Measurements from ENCODE around the gene STIMATE. TPM values are rescaled to one million over a fixed set of nuclear protein-coding genes. Genes with fewer than 3 reads are reported as not detected.

STIMATE gene
- total RNA-seq, 1 experiment from 2014 or later, result 13.5 TPM

GRCh38 chr3:52811452-52812011, 85.8 kb downstream of the STIMATE start:
- Mint-ChIP-seq H3K27me3 (ENCODE audit: insufficient read depth, unreplicated experiment) (no peaks in the 10 kb centered on the region), H3K4me3 (ENCODE audit: unreplicated experiment) (no peak overlapping the region), H3K27ac (ENCODE audit: unreplicated experiment) (no peak overlapping the region), H3K4me1 (ENCODE audit: low read depth, unreplicated experiment) (no peaks in the 10 kb centered on the region), H3K36me3 (ENCODE audit: insufficient read depth, unreplicated experiment) (no peaks in the 10 kb centered on the region), H3K9me3 (ENCODE audit: unreplicated experiment) (no peaks in the 10 kb centered on the region)
- DNase-seq, result peak in 1 of 2 experiments; percentile 15
- no TSS peak for BruUV-seq (replicated peaks)
- CTCF ChIA-PET, result interaction anchor here (1.1 kb wide), 1 partner anchor 10 kb away, joined by 5 read pairs; no protein-coding TSS in a partner anchor
- Histone ChIP-seq H3K4me3 (ENCODE audit: low read depth, low read length) (no peak overlapping the region), H3K27me3 (replicated peaks; ENCODE audit: control insufficient read depth, insufficient read depth, low read length) (no peaks in the 10 kb centered on the region), H3K4me1 (no peaks in the 10 kb centered on the region), H3K9me3 (no peaks in the 10 kb centered on the region), H3K36me3 (ENCODE audit: control insufficient read depth, insufficient read depth, low read length) (no peaks in the 10 kb centered on the region)
- POLR2A ChIA-PET, result no interaction called here
- TF ChIP-seq CTCF (IDR thresholded peaks at IDR 0.05; ENCODE audit: insufficient read depth in 1 of 2, low read depth in 1 of 2, low read length in 1 of 2, severe bottlenecking in 1 of 2, unreplicated experiment in 1 of 2), result no peak
- intact Hi-C loops (cut with micrococcal nuclease; ENCODE audit: unreplicated experiment), result no loop called here

GRCh38 chr3:52810923-52811322, 86.4 kb downstream of the STIMATE start:
- ChIA-PET CTCF (no interaction called here), POLR2A (no interaction called here)
- H3K36me3 ChIP-seq (ENCODE audit: control insufficient read depth, insufficient read depth, low read length), result no peaks in the 10 kb centered on the region
- BruUV-seq (replicated peaks), result no TSS peak
- intact Hi-C loops (cut with micrococcal nuclease; ENCODE audit: unreplicated experiment), result no loop called here
- DNase-seq, result no peak
- no peaks in the 10 kb centered on the region for H3K4me1 Mint-ChIP-seq (ENCODE audit: low read depth, unreplicated experiment)
- no peaks in the 10 kb centered on the region for H3K9me3 Mint-ChIP-seq (ENCODE audit: unreplicated experiment)
- no peak for TF ChIP-seq CTCF (IDR thresholded peaks at IDR 0.05; ENCODE audit: insufficient read depth in 1 of 2, low read depth in 1 of 2, low read length in 1 of 2, severe bottlenecking in 1 of 2, unreplicated experiment in 1 of 2)
- H3K36me3 Mint-ChIP-seq (ENCODE audit: insufficient read depth, unreplicated experiment), result no peaks in the 10 kb centered on the region
- H3K27me3 Mint-ChIP-seq (ENCODE audit: insufficient read depth, unreplicated experiment), result no peaks in the 10 kb centered on the region
- H3K4me3 Mint-ChIP-seq (ENCODE audit: unreplicated experiment), result no peak overlapping the region
- H3K4me3 ChIP-seq (ENCODE audit: low read depth, low read length), result no peak overlapping the region
- H3K4me1 ChIP-seq, result no peaks in the 10 kb centered on the region
- H3K27me3 ChIP-seq (replicated peaks; ENCODE audit: control insufficient read depth, insufficient read depth, low read length), result no peaks in the 10 kb centered on the region
- H3K27ac Mint-ChIP-seq (ENCODE audit: unreplicated experiment), result no peak overlapping the region
- no peaks in the 10 kb centered on the region for H3K9me3 ChIP-seq

DNA sequence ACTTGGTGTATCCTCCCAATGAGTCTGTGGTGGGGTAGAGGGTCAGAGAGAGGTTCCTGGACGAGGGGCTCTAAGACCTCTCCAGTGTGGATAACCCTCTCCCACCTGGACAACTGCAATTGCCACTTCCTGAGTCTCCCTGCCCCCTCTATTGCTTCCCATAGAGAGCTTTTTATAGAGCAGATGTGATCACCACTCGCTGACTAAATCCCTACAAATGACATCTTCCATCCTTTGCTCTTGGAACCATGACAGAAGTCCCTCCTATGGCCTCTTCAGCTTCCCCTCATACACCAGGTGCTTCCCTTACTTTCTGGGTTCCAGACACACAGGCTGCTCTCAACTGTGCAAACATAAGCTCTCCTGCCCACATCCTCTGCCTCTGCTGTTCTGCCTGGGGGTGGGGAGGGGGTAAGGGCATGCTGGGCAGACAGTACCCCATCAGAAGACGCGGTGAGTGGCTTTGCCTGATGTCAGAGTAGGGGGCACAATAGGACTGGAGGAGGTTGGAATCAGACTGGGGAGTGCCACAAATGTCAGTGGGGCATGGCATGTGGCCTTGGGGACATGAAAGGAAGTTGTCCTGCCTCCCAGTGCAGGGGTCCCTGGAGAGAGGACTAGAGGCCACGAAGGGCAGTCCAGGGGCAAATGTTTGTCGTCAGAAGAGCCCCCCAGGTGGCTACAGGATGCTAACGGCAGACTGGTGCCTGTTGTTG, 87.5 kb downstream of the STIMATE start:
- ChIA-PET CTCF (interaction anchor here (0.6 kb wide), 1 partner anchor 73 kb away, joined by 3 read pairs; no protein-coding TSS in a partner anchor), POLR2A (no interaction called here)
- no peaks in the 10 kb centered on the region for H3K4me1 Mint-ChIP-seq (ENCODE audit: low read depth, unreplicated experiment)
- DNase-seq, result no peak
- no peaks in the 10 kb centered on the region for H3K27me3 Mint-ChIP-seq (ENCODE audit: insufficient read depth, unreplicated experiment)
- Histone ChIP-seq H3K27me3 (replicated peaks; ENCODE audit: control insufficient read depth, insufficient read depth, low read length) (no peaks in the 10 kb centered on the region), H3K9me3 (no peaks in the 10 kb centered on the region), H3K4me3 (ENCODE audit: low read depth, low read length) (no peak overlapping the region), H3K36me3 (ENCODE audit: control insufficient read depth, insufficient read depth, low read length) (no peaks in the 10 kb centered on the region), H3K4me1 (no peaks in the 10 kb centered on the region)
- H3K27ac Mint-ChIP-seq (ENCODE audit: unreplicated experiment), result no peak overlapping the region
- no TSS peak for BruUV-seq (replicated peaks)
- H3K9me3 Mint-ChIP-seq (ENCODE audit: unreplicated experiment), result no peaks in the 10 kb centered on the region
- intact Hi-C loops (cut with micrococcal nuclease; ENCODE audit: unreplicated experiment), result no loop called here
- no peaks in the 10 kb centered on the region for H3K36me3 Mint-ChIP-seq (ENCODE audit: insufficient read depth, unreplicated experiment)
- no peak for TF ChIP-seq CTCF (IDR thresholded peaks at IDR 0.05; ENCODE audit: insufficient read depth in 1 of 2, low read depth in 1 of 2, low read length in 1 of 2, severe bottlenecking in 1 of 2, unreplicated experiment in 1 of 2)
- no peak overlapping the region for H3K4me3 Mint-ChIP-seq (ENCODE audit: unreplicated experiment)
